ENCODE results near the gene FSTL4.

Gene FSTL4

DNA sequence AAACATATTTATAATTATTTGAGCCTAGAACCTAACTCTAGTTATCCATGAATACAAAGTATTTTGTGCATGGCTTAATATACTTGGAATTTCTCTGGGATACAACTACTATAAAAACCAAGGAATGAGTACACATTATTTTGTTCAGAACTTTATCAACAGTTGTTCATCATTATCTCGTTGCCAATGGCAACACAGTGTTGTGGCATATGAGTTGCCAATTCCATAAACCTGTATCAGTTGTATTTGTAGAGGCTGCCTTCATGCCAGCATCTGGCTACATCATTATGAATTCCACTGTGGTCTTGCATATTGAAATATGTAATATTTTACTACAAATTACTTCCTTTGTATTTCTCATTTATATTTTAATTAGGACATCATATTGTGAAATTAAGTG lies 250.4 kb downstream of the FSTL4 start:
- no peak for DNase-seq

DNA sequence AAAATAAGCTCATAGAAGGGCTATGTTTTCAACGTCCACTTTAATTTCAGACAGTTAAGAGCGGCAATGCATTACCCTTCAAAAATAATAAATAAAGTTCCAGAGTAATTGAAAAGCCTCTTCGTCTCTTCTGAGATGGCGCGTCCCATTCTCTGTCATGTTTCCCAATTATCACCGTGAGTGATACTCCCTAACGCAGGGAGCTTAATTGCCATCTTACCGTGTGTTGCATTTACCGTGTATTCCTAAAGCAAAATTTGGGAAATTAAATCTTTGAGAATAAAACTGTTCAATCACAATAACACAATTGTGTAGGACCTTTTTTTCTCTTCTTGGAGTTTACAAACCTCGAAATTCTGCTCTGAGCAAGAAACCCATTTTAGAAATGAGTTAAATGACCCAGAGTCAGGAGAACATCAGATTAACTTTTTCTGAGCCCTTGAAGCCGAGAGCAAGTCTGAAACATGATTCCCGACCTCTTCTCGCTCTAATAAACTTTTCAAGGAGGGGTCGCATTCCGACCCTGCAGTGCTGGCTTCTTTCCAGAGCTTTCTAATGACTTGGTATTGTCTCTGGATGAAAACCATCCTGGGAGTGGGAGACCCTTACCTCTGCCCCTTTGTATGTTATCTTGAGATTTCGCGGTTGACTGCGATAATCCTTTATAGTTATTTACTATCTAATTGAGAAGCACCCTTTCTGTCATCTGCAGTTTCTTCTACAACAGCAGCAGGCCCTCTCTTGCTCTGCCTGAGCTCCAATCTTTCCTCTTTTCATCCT lies 251.5 kb downstream of the FSTL4 start:
- no peak for DNase-seq

DNA sequence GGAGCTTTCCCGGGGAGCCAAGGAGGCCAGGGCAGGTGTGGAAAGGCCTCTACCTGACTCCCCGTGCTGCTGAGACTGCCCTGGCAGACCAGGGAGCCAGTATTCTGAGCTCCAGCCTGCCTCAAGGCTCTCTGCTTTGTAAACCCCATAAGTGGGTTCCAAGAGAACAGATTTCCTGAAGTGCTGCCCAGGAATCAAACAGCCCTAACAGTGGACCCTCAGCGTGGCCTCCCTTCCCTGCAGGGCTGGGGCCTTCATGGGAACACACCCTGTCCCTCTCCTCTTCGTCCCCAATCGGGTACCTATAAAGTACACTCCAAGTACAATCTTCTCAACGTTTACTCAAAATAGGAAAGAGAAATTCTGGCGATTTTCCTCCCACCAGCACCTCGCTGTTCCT lies 252.5 kb downstream of the FSTL4 start:
- no peak for DNase-seq

DNA sequence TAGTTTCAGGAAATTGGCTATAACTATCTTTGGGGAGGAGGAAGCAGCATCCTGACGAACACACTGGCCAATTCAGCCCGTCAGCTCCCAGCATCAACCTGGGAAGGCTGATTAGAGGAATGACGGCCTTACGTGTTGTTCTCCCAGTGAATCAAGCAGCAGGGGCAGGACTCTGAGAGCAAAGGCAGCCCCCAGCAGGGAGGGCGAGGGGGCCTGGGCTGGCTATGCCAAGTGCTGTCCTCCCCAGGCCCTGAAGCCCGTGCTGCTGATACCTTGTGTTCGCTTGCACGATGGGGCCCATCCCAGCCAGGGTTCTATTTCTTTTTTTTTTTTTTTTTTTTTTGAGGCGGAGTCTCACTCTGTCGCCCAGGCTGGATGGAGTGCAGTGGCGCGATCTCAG lies 254.1 kb downstream of the FSTL4 start:
- no peak for DNase-seq

DNA sequence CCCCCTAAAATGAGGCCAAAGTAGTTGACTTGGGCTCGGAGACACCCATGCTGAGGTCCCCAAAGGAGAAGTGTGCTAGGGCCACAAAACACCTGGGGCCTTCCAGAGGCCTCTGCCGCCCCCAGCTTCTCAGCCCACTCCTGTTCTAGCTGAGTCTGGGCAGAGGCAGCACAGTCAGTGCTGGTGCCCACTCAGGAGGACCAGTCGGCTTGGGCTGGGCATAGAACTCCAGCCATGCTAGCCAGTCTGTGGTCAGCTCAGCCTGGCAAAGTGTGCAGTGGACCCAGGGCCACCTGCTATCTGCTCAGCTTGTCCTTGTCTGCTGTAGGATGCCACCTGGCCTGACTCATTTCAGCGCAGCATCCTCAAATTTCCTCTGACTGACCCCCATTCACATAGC lies 254.6 kb downstream of the FSTL4 start:
- DNase-seq, result no peak

DNA sequence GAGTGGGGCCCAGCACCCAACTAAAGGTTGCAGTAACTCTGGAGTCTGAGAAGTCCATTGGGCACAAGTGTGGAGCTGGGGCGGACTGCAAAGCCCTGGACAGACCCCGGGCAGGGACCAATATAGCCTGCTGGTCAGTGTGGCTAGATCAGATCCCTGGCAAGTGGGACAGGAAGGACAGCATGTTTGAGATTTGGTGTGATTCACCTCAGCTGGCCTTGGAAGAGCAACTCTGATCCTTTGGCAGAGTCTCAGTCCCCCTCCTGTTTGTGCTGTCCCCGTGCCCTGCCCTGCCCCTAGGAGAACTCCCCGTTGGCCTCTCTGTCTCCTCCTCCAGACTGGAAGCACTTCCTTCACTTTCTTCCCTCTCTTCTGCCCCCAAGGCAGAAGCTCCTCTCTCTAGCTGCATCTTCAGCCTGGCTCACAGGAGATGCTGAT lies 255.3 kb downstream of the FSTL4 start:
- DNase-seq, result no peak

DNA sequence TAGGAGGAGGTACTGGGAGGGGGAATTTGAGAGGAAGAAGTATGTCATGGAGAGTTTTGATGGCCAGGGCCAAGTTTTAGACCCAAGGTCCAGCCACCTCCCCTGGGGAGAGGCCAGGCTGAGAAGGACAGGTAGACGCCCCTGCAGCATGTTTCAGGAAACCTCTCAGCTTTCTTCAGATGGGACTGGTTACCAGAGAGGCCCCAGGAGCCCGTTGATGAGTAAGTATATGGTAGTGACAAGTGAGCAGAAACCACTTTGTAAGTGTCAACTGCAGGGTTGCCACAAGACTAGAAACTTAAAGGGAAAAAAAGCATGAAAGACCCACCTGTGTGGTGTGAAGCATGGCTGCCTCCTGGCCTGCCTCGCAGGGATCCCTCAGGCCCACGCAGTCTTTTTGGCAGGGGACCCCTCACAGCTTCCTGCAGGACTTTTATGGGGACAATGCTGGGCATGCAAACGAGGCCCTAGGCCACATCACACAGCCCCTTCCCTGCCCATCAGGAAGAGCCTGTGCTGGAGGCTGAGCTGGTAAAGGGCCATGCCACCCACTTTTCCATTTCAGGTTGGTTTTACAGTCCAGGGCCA lies 255.9 kb downstream of the FSTL4 start:
- no peak for DNase-seq

DNA sequence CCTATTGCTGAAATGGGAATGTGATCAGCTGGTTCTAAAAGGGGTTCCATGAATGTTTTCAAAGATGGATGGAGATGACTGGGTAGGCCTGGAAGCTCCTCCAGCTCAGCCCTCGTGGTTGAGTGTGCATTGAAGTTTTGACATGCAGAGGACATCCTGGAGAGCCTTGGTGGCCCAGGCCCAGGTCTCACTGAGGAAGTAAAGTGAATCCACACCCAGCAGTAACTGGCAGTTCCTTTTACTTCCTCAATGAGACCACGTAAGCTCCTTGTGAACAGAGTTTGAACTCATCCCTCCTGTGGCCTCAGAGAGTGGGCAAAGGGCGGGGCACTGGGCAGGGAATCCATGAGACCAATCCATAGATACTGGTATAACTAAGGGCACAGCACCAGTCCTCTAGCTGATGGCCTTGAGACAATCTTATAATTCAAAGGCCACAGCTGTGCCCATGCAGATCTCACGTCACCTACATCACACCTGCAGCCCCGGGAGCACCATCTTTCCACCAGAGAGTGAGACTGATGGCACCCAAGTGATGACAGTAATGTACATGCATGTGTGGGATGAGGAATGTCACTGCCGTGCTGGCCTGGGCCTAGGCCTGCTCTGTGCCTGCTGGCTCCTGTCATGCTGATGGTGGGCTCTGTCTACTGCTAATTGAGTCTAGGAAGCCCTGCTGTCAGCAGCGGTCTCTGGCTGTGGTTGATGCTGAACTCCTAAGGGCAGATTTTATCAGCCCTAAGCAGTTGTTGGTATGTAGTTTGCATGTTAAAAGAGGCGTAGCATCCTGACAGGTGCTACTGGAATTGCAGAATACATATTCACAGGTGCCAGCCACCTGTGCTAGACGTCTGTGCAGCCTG lies 257.8 kb downstream of the FSTL4 start:
- DNase-seq, result no peak

DNA sequence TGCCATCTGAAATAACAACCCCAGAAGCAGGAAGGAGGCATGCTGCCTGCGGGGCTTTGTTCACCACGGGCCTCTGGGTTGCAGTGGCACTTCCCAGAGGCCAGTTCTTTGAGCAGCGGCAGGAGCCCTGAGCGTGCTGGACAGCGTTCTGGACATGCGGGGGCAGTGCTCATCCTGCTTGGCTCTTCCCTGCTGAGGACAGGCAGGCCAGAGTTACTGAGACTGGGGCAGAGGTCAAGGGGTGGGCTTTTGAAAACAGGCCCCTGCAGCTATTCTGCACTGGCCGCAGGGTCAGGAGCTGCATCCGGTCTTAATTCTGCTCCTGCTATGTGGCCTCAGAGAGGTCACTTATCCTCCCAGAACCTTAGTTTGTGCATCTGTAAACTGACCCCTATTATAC lies 258.6 kb downstream of the FSTL4 start:
- no peak for DNase-seq

DNA sequence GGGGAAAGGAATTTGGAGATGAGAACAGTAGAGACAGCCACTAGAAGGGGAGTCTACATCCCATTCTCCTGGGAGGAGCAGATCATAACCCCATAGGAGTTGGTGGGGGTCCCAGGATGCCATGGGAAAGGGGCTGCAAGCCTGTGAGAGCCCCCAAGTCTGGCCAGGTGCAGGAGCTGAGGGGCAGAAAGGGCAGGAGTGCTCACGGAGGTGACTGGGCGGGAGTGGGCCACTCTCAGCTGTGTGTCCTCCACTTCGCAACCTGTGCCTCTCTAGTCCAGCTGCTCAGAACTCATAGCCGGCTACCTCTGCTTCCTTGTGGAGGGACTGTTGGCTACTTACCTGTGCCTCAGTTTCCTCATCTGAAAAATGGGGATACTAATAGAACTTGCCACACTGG lies 263.9 kb downstream of the FSTL4 start:
- DNase-seq, result no peak

DNA sequence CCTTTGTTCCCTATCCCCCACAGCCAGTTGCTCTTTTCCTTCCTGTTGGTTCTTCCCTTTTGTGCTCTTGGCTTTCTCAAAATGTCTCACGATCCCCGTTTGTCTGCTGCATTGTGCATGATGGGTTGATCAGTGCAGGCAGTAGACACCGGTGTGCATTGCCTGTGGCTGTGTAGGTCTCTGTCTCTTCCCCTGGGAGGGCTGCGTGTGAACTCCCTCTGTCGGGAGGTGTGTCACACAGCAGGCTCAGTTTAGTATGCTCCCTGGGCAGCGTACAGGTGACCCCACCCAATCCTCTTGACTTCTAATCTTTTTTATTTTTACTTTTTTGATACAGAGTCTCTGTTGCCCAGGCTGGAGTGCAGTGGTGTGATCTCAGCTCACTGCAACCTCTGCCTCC lies 265.3 kb downstream of the FSTL4 start:
- DNase-seq, result no peak

DNA sequence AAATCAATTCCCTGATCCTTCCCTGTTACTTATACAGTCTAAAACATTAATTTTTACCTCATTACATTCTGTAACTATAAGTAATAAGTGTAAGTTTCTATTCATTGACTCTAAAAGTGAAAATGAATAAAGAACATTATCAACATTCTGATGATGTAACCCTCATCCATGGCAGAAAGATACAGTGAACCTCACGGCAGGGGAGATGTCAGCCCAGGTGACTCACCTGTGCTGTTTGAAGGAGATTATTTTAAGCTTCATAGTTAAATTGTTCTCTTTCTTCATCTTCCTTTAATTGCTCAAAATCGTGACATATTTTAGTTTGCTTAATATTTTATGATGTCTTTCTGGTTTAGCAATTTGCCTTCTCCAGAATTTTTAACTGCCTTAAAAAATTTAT lies 268.1 kb downstream of the FSTL4 start:
- DNase-seq, result no peak

DNA sequence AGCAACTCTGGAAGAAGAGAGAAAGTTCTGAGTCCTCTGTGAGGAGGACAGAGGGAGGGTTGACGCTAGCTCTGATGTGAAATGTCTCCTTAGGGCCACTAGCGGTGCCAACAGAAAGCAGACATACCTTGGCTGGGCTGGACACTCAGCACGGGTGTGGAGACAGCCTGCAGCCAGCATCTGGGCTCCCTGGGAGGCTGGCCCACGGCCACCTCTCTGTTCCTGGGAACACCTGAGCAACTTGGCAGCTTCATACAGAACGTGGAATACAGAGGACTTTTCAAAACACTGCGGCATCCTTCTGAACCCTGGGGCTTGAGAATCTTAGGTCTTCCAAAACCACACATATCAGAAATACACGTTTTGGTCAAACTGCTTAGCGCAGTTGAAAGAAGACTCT lies 269.1 kb downstream of the FSTL4 start:
- no peak for DNase-seq

DNA sequence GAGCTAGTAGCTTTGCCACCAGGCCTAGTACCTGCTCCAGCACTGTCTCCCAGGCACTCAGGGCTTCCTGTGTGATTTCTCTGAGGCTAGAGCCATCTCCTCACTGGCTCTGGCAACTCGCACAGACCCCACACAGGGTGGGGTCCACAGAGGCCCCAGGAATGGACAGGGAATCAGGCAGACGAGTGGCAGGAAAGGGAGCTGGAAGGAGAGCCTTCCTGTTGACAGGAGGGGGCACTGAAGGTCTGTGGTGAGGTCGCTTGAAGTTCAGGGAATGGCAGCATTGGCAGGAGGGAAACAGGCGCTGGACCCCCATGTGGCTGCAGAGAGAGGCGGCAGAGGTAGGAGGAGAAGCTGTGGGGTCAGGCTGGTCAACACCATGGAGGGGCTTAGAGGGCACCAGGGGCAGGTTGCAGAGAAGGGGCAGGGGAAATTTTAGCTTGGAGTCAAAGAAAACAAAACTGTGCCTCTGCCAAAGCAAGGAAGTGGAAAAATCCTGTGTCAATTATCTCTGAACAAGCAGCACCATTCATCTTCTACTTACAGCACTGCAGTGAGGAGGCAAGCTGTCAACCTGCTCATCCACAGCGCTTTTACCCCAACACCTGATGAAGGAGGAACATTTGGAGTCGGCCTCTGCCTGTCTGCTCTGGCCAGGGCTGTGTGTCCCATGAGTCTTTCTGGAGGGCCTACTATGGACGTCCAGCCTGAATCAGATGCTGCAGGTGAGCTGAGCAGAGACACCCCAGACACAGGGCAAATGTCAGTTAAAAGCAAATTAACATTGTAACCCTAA lies 270.2 kb downstream of the FSTL4 start:
- no peak for DNase-seq

DNA sequence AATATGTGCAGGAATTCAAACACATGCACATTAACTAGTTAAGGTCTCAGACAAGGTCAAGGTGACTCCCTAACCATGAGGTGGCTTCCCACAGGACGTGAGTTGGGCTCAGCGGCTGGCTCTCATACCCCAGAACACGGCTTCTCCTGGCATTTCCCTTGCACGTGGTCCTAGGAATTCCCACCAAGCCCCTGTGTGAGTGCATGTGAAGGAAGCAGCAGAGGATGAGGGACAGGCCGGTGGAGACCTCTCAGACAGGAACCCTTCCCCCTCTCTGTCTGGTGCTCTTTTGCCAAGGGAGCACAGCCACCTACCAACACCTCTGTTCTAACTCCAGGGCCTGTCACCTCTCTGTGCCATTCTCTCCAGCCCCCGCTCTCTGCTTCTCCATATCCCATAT lies 271.0 kb downstream of the FSTL4 start:
- DNase-seq, result no peak

DNA sequence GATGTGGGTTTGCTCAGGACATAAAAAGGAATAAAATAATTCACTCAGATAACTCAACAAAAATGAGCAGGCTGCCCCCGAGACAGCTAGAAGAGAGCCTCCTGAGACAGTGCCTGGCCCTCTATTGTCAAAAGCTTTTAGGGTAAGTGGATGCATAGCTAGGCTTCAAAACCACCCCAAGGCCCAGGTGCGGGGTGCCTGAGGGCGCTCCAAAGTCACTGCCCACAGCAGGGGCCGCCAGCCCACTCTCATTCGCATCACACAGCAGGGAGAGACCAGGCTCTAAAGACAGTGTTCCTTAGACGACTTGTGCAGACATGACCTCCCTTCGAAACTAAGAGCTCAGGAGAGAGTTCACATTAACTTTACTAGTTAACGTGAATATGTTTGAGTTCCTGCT lies 271.5 kb downstream of the FSTL4 start:
- DNase-seq, result no peak

DNA sequence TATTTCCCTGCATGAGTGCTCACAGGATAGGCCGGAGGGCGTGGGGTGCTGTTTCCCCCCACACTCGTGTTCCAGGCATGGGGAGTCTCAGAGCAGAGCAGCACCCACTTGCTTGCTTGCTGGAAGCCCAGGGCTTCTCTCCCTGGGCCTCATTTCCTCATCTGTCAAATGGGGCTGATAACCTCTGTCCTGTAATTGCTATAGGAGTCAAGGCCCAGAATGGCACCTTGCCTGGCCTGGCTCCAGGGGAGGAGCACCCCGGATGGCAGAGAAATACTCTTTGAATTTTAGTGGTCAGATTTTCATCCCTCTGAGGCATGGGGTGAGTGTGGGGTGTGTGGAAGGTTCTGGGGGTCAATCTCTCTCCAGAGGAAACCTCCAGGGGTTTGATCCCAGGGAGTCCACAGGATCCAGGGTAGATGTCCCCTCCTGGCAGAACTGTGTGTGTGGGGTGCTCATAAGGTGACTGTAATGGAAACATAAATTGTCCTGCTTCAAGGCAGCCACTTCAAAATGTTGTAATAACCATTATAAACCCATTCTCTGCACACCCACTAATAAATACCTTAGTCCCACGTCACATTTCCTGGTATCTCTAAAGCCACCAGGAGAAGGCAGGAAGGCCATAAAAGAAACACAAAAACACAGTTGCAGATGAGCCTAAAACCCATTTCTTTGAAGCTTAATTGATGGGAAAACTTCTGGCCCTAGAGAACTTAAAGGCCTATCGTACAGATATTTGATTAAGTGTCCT lies 272.2 kb downstream of the FSTL4 start:
- no peak for DNase-seq

DNA sequence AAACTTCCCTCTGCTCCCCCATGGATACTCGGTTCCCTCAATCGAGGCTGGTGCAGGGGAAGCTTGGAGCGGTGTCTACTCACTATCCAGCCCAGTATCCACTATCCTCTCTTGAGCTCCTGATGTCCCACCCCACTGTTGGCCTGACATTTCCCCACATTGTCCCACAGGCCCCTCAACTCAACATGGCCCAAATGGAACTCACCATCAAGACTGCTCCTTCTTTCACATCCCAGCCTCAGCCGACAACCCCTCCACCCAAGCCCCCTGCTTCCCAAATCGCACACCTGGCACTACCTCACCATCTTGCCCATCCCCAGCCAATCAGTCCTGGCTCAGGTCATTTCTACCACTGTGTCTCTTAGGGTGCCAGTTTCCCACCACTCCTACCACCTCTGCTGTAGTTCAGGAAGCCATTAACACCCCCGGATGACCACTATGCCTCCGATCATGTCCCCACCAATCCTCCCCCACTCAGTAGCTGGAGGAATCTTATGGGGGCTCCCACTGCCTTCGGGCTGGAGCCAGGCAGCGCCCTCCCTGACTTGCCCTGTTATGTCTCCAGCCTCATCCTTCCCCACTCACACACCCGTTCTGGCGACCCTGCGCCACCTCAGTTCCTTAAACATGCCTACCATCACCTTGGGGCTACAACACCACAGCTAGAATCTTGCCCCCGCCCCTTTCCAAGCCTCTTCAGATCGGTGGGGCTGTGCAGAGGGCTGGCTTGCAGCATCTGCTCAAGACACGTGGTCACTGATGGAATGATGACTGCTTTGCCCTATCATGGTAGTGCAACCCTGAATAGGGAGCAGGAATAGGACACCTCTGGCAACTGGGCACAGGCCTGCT lies 273.6 kb downstream of the FSTL4 start:
- no peak for DNase-seq

DNA sequence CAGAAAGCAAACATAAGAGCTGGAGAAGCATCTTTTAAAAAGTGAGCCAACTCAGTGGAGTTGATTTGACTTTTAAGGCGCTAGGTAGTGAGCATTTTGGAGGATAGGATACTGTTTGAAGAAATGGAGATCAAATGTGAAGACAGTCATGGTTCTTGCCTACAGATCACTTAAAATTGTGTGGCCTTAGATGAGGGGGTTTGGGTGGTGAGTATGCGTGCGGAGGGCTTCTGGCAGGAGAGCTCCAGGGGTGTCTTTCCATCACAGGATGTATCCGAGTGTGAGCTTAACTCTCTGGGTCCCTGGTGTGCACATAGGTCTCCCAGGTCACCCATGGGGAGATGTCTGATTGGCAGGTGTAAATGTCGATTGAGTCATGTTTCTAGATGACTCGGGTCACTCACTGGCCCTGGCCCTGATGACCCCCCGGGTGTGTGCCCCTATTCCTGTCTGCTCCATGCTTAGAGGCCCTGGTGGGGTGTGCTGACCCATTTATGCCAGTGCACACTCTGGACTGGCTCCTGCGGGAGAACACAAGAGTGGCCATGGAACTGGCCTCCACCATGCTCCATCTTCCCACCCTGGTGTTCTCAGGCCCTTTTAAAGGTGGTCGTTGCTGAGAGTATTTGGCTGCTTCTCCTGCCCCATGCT lies 274.4 kb downstream of the FSTL4 start:
- DNase-seq, result no peak

DNA sequence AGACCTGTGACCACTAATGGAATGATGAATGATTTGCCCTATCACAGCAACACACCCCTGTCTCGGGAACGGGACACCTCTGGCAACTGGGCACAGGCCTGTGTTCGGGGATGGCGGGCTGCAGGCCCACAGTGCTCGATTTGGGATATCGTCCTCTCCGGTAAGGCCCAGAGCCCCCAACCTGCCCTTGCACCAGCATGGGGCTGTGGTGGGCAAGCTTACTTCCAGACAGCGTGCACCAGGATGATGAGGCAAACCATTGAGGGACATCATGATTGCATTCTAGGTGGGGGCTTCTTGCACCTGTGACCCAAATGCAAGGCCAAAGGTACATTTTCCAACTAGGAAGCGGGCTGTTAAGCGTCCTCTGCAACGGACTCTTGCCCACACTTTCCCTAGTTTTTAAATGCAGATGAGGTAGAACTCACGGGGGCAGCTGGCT lies 275.4 kb downstream of the FSTL4 start:
- no peak for DNase-seq

Data from stimulated activated CD8-positive, alpha-beta memory T cell treated with anti-CD3 and anti-CD28 coated beads, Interleukin-4, amount 100 ng/mL, for 48 hours (primary cell).